Mesendoderm (in vitro differentiated cells): Measurements from ENCODE around the gene CCDC91.

Experiments
- DNase-seq: peaks from one replicate; pipeline ENCODE4 v3.0.0; 2013
- H2AK5ac ChIP-seq: 2 replicates; pipeline ENCODE4 v1.6.1; 2013; ENCODE audit warnings: low read length, inconsistent platforms
- H2BK120ac ChIP-seq: 2 replicates; pipeline ENCODE4 v1.6.1; 2013; ENCODE audit warnings: low read depth, mild to moderate bottlenecking, low read length, moderate library complexity, mixed read lengths
- H2BK15ac ChIP-seq: replicated peaks from 2 replicates; pipeline ENCODE4 v1.6.1; 2013; ENCODE audit warnings: low read depth, mild to moderate bottlenecking, moderate library complexity
- H2BK5ac ChIP-seq: 2 replicates; pipeline ENCODE4 v1.6.1; 2013; ENCODE audit warnings: low read length, inconsistent platforms
- H3K18ac ChIP-seq: 2 replicates; pipeline ENCODE4 v1.6.1; 2013; ENCODE audit warnings: mild to moderate bottlenecking, low read length, mixed read lengths
- H3K23ac ChIP-seq: one replicate; pipeline ENCODE4 v1.6.1; 2013; ENCODE audit warnings: low read length
- H3K27ac ChIP-seq: 2 replicates; pipeline ENCODE4 v1.5.1; 2013; ENCODE audit warnings: low read depth, mild to moderate bottlenecking, inconsistent platforms, low read length, moderate library complexity
- H3K27me3 ChIP-seq: 2 replicates; pipeline ENCODE4 v1.6.1; 2013; ENCODE audit warnings: low read length, control low read depth, mild to moderate bottlenecking, inconsistent platforms; ENCODE audit not compliant: insufficient read depth, poor library complexity
- H3K36me3 ChIP-seq: 2 replicates; pipeline ENCODE4 v1.6.1; 2013; ENCODE audit warnings: low read length, inconsistent platforms; ENCODE audit not compliant: control insufficient read depth, insufficient read depth
- H3K4ac ChIP-seq: one replicate; pipeline ENCODE4 v1.6.1; 2013; ENCODE audit warnings: low read depth, mild to moderate bottlenecking, low read length, moderate library complexity
- H3K4me1 ChIP-seq: 2 replicates; pipeline ENCODE4 v1.6.1; 2013; ENCODE audit warnings: low read depth, low read length, inconsistent platforms; ENCODE audit not compliant: control insufficient read depth
- H3K4me2 ChIP-seq: 2 replicates; pipeline ENCODE4 v1.6.1; 2013; ENCODE audit warnings: low read length
- H3K4me3 ChIP-seq: 2 replicates; pipeline ENCODE4 v1.5.1; 2013; ENCODE audit warnings: mild to moderate bottlenecking, low read length
- H3K56ac ChIP-seq: one replicate; pipeline ENCODE4 v1.6.1; 2013; ENCODE audit warnings: low read length
- H3K79me1 ChIP-seq: 2 replicates; pipeline ENCODE4 v1.6.1; 2013; ENCODE audit warnings: low read length, inconsistent platforms
- H3K79me2 ChIP-seq: 2 replicates; pipeline ENCODE4 v1.6.1; 2013; ENCODE audit warnings: mild to moderate bottlenecking, low read length; ENCODE audit not compliant: control insufficient read depth, insufficient read depth
- H3K9ac ChIP-seq: 2 replicates; pipeline ENCODE4 v1.6.1; 2013; ENCODE audit warnings: low read length, inconsistent platforms
- H4K5ac ChIP-seq: one replicate; pipeline ENCODE4 v1.6.1; 2013; ENCODE audit warnings: low read length
- H4K8ac ChIP-seq: one replicate; pipeline ENCODE4 v1.6.1; 2013; ENCODE audit warnings: low read depth, mild to moderate bottlenecking, control low read depth, low read length, moderate library complexity
- WGBS: extraction: QIAGEN DNeasy Blood & Tissue Kit; methylation state at CpG from one replicate; pipeline ENCODE4 v1.1.7; 2013; ENCODE audit warnings: low lambda C conversion rate, missing lambda C conversion rate; ENCODE audit not compliant: insufficient coverage; ENCODE audit errors: extremely low coverage; 5-methylcytosine and 5-hydroxymethylcytosine counted together

Gene CCDC91

GRCh38 chr12:28351414-28351813 lies 161.2 kb downstream of the CCDC91 start:
- no peaks in the 10 kb centered on the region for H3K79me2 ChIP-seq
- no peak overlapping the region for H3K4me3 ChIP-seq
- no peak overlapping the region for H2BK5ac ChIP-seq
- no peak overlapping the region for H3K27ac ChIP-seq
- H3K18ac ChIP-seq, result no peak overlapping the region
- H3K4ac ChIP-seq, result no peak overlapping the region
- no peaks in the 10 kb centered on the region for H3K36me3 ChIP-seq
- no peak overlapping the region for H2AK5ac ChIP-seq
- no peaks in the 10 kb centered on the region for H3K4me1 ChIP-seq
- no peak overlapping the region for H3K9ac ChIP-seq
- H3K4me2 ChIP-seq, result no peak overlapping the region
- H4K8ac ChIP-seq, result no peak overlapping the region
- no CpG with 5 or more reads among the region's 2 CpGs for WGBS
- H3K27me3 ChIP-seq, result no peaks in the 10 kb centered on the region
- H2BK15ac ChIP-seq, result no peak overlapping the region
- H3K23ac ChIP-seq, result no peak overlapping the region
- DNase-seq, result no peak
- no peak overlapping the region for H4K5ac ChIP-seq
- no peaks in the 10 kb centered on the region for H3K79me1 ChIP-seq
- H2BK120ac ChIP-seq, result no peak overlapping the region
- H3K56ac ChIP-seq, result no peak overlapping the region

GRCh38 chr12:28355161-28355560 lies 164.9 kb downstream of the CCDC91 start:
- H4K5ac ChIP-seq, result no peak overlapping the region
- no peak overlapping the region for H2BK15ac ChIP-seq
- no peaks in the 10 kb centered on the region for H3K79me2 ChIP-seq
- no peak overlapping the region for H3K4me3 ChIP-seq
- no peak overlapping the region for H2AK5ac ChIP-seq
- no peak overlapping the region for H2BK5ac ChIP-seq
- H3K23ac ChIP-seq, result no peak overlapping the region
- H3K27me3 ChIP-seq, result no peaks in the 10 kb centered on the region
- H3K27ac ChIP-seq, result no peak overlapping the region
- no peak overlapping the region for H2BK120ac ChIP-seq
- H3K4me1 ChIP-seq, result no peaks in the 10 kb centered on the region
- no peak overlapping the region for H3K9ac ChIP-seq
- no peak overlapping the region for H3K56ac ChIP-seq
- no peak overlapping the region for H3K18ac ChIP-seq
- DNase-seq, result no peak
- H3K4ac ChIP-seq, result no peak overlapping the region
- H3K79me1 ChIP-seq, result no peaks in the 10 kb centered on the region
- H3K36me3 ChIP-seq, result no peaks in the 10 kb centered on the region
- no peak overlapping the region for H4K8ac ChIP-seq
- H3K4me2 ChIP-seq, result no peak overlapping the region

- Histone ChIP-seq H3K56ac (no peak overlapping the region), H3K23ac (no peak overlapping the region), H3K4ac (no peak overlapping the region), H3K79me2 (no peaks in the 10 kb centered on the region), H4K8ac (no peak overlapping the region), H2BK120ac (no peak overlapping the region), H3K4me3 (no peak overlapping the region), H2AK5ac (no peak overlapping the region), H3K27ac (no peak overlapping the region), H2BK5ac (no peak overlapping the region), H3K4me1 (no peaks in the 10 kb centered on the region), H3K27me3 (no peaks in the 10 kb centered on the region), H3K4me2 (no peak overlapping the region), H4K5ac (no peak overlapping the region), H3K18ac (no peak overlapping the region), H2BK15ac (no peak overlapping the region), H3K79me1 (no peaks in the 10 kb centered on the region), H3K36me3 (no peaks in the 10 kb centered on the region), H3K9ac (no peak overlapping the region)
- no peak for DNase-seq
- WGBS, result no CpG with 5 or more reads among the region's 2 CpGs
Measured at GRCh38 chr12:28360253-28360652, 170.0 kb downstream of the CCDC91 start.

- H3K27ac ChIP-seq, result no peak overlapping the region
- H4K5ac ChIP-seq, result no peak overlapping the region
- no peak overlapping the region for H3K4ac ChIP-seq
- no peak overlapping the region for H4K8ac ChIP-seq
- DNase-seq, result no peak
- no peaks in the 10 kb centered on the region for H3K27me3 ChIP-seq
- H3K79me1 ChIP-seq, result no peaks in the 10 kb centered on the region
- no peak overlapping the region for H3K56ac ChIP-seq
- no peak overlapping the region for H3K4me2 ChIP-seq
- no peak overlapping the region for H2BK15ac ChIP-seq
- no CpG with 5 or more reads among the region's 1 CpG for WGBS
- H3K9ac ChIP-seq, result no peak overlapping the region
- no peak overlapping the region for H3K4me3 ChIP-seq
- H2BK5ac ChIP-seq, result no peak overlapping the region
- no peak overlapping the region for H3K23ac ChIP-seq
- H3K36me3 ChIP-seq, result no peaks in the 10 kb centered on the region
- no peaks in the 10 kb centered on the region for H3K79me2 ChIP-seq
- H3K4me1 ChIP-seq, result no peaks in the 10 kb centered on the region
- no peak overlapping the region for H3K18ac ChIP-seq
- no peak overlapping the region for H2BK120ac ChIP-seq
- H2AK5ac ChIP-seq, result no peak overlapping the region
Measured at GRCh38 chr12:28367326-28367725, 177.1 kb downstream of the CCDC91 start.

GRCh38 chr12:28367993-28368392 lies 177.7 kb downstream of the CCDC91 start:
- H3K56ac ChIP-seq, result no peak overlapping the region
- no peak overlapping the region for H3K9ac ChIP-seq
- WGBS, result no CpG with 5 or more reads among the region's 2 CpGs
- no peaks in the 10 kb centered on the region for H3K36me3 ChIP-seq
- H3K27ac ChIP-seq, result no peak overlapping the region
- H2BK15ac ChIP-seq, result no peak overlapping the region
- no peak overlapping the region for H3K18ac ChIP-seq
- no peak overlapping the region for H4K5ac ChIP-seq
- no peaks in the 10 kb centered on the region for H3K79me2 ChIP-seq
- H3K27me3 ChIP-seq, result no peaks in the 10 kb centered on the region
- no peak overlapping the region for H3K4me3 ChIP-seq
- no peaks in the 10 kb centered on the region for H3K79me1 ChIP-seq
- no peak overlapping the region for H3K4me2 ChIP-seq
- no peak overlapping the region for H2BK120ac ChIP-seq
- H2BK5ac ChIP-seq, result no peak overlapping the region
- H3K4me1 ChIP-seq, result no peaks in the 10 kb centered on the region
- no peak for DNase-seq
- no peak overlapping the region for H3K23ac ChIP-seq
- H2AK5ac ChIP-seq, result no peak overlapping the region
- H4K8ac ChIP-seq, result no peak overlapping the region
- no peak overlapping the region for H3K4ac ChIP-seq

- no peak overlapping the region for H2AK5ac ChIP-seq
- H3K9ac ChIP-seq, result no peak overlapping the region
- H4K8ac ChIP-seq, result no peak overlapping the region
- H2BK120ac ChIP-seq, result no peak overlapping the region
- H3K23ac ChIP-seq, result no peak overlapping the region
- H3K56ac ChIP-seq, result no peak overlapping the region
- H3K4me1 ChIP-seq, result no peaks in the 10 kb centered on the region
- DNase-seq, result peak; percentile 26
- H3K36me3 ChIP-seq, result no peaks in the 10 kb centered on the region
- no peak overlapping the region for H3K18ac ChIP-seq
- H3K4me2 ChIP-seq, result no peak overlapping the region
- no CpG with 5 or more reads among the region's 2 CpGs for WGBS
- no peak overlapping the region for H3K4me3 ChIP-seq
- no peaks in the 10 kb centered on the region for H3K79me2 ChIP-seq
- H3K79me1 ChIP-seq, result no peaks in the 10 kb centered on the region
- H2BK5ac ChIP-seq, result no peak overlapping the region
- no peak overlapping the region for H2BK15ac ChIP-seq
- no peak overlapping the region for H3K4ac ChIP-seq
- no peak overlapping the region for H4K5ac ChIP-seq
- no peak overlapping the region for H3K27ac ChIP-seq
- no peaks in the 10 kb centered on the region for H3K27me3 ChIP-seq
Measured at GRCh38 chr12:28369483-28369882, 179.2 kb downstream of the CCDC91 start.
